Anterior cingulate cortex (tissue), 58 donors: ENCODE data around the gene ACVR1C.
"Not testable (repeated sequence)": the region's sequence is repeated elsewhere in the genome, so short reads cannot be mapped to it uniquely, and the experiment has no call there.

Experiments
- DNase-seq, 58 donors: peaks; one replicate each; lab custom pipeline; 2025; lab: John Stamatoyannopoulos, UW

The ACVR1C gene

DNA sequence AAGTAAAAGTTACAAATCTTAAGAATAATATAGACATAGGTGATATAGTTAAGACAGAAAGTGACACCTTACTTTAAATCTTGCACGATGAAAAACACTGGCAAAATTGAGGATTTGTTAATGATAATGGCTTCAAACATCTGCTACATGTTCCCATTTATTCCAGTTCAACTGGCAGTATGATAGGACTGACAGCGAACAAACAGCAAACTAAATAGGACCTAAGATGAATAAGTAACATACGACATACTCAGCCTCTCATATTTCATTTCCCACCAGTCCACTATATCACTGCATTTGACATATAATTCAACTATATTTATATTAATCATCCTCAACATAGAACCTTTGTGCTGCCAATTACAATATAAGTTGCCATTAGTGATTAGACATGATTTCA is 36.3 kb downstream of the ACVR1C start:
- DNase-seq, result no peak

DNA sequence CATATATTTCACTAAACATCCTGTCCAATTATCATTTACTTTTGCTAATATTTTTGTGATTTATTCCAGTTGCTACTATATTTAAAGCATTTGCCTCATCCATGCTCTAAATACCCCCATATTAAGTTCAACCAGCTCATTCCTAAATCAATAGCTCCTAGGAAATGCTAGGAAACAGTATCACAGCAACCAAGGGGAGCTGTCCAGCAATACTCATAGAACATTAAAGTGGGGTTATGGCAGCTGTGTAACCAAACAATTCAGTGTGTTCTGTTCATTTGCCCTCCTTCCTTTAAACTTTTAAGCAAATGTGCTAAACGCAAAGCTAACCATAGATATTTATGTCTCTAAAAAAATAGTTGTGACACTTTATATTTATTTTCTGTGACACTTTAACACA is 41.1 kb downstream of the ACVR1C start:
- no peak for DNase-seq

DNA sequence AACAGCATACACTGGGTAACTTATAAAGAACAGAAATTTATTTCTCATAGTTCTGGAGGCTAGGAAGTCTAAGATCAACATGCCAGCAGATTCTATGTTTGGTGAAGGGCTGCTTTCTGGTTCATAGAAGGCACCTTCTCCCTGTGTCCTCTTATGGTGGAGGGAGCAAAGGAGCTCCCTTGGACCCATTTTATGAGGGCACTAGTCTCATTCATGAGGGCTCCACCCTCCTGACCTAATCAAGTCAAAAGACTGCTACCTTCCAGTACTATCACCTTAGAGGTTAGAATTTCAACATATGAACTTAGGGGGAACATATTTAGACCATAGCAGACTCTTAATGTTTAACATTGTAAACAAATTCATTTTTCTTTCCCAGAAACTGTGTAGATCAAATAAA is 54.5 kb downstream of the ACVR1C start:
- DNase-seq, result no peak

DNA sequence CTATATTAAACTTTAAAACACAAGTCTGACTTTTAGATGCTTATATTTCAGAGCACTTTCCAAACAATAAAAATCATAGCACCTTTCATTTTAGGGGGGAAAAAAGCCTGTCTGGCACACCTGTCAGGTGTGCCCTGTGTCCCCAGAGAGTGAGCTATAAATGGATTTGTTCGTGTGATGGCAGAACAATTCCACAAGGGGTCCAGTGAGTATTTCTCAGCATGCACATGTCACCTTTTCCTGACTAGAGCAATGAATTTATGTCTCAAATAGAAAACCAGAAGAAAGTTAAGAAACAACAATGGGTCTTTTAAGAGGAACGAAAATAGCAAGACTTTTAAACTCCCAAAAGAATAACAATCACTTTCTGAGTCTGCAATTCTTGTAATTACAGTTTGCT is 55.9 kb downstream of the ACVR1C start:
- no peak for DNase-seq

DNA sequence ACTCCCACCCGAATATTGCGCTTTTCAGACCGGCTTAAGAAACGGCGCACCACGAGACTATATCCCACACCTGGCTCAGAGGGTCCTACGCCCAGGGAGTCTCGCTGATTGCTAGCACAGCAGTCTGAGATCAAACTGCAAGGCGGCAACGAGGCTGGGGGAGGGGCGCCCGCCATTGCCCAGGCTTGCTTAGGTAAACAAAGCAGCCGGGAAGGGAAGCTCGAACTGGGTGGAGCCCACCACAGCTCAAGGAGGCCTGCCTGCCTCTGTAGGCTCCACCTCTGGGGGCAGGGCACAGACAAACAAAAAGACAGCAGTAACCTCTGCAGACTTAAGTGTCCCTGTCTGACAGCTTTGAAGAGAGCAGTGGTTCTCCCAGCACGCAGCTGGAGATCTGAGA is 62.0 kb downstream of the ACVR1C start:
- not testable (repeated sequence) for DNase-seq

DNA sequence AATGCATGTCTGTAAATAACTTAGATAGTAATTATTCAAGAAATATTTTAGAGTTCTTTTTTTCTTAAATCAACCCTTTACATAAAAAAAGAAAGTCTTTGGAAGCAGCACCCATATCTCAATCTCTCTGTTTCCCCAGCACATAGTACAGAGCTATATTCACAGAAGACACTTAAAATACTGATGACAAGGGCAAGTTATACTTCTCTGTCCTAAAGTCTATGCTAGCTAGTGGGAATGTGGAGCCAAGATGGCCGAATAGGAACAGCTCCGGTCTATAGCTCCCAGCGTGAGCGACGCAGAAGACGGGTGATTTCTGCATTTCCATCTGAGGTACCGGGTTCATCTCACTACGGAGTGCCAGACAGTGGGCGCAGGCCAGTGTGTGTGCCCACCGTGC is 62.6 kb downstream of the ACVR1C start:
- DNase-seq, result not testable (repeated sequence)

DNA sequence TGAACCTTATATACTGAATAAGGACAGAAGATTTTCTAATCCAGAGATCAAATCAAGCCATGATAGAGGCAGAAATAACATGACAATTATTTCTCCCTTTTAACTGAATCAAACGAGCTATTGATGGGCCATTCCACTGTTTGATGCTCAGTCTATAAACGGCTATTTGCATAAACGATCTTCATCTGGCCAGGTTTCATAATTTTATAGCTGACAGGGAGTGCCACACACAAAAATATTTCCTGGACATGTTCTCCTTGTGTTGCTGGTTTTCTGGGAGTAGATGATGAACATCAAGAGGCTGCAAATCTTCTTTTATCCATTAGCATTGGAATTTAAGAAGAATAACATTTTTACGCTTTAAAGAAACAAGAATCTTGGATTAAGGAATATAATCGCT is 63.1 kb downstream of the ACVR1C start:
- no peak for DNase-seq

DNA sequence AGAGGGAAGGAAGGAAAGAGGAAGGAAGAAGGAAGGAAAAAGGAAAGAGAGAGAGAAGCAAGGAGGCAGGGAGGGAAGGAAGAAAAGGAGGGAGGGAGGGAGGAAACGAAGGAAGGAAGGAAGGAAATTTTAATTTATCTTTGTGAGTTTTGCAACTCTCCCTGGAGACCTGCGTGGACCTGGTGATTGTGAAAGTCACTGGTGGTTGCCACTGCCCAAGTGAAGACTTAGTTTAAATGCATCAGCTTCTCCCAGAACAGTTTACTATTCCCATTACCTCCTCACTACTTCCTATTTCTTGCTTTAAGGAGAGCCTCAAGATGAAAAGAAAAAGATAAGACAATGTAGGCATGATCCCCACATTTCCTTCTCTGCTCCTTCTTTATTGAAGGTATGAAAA is 68.8 kb downstream of the ACVR1C start:
- no peak for DNase-seq

DNA sequence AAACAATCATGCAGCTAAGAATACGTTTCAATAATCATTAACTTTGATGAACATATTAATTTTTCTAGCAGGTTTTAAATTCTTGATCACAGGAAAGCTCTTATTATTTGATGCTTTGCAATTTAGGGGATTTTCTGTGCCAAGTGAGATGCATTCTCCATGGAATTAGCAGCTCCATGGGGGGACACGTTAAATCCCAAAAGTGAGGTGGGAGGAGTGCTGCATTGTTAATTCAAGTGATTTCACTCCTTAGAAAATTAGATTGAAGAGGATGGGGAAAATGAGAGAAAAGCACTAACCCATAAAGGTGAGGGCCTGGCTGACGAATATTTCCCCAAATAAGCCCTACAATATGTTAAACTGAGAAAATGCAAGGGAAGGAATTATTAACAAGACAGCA is 69.2 kb downstream of the ACVR1C start:
- DNase-seq, result no peak

DNA sequence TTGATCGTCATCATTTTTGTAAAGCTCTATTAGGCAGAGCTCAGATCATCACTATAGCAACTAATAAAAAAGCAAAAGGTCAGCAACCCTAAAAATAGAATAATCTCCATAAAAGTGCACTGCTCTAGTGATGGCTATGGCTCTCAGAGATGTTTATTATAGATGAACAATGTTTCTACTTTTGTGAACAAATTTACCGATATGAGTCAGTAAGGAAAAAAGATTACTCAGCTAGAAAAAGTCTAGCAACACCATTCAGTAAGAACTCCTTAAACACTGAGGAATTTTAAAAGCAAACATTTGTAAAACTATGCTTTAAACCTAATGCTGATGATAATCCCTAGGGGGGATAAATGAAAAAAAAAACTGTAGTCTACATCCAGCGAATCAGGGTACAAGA is 69.6 kb downstream of the ACVR1C start:
- no peak for DNase-seq

DNA sequence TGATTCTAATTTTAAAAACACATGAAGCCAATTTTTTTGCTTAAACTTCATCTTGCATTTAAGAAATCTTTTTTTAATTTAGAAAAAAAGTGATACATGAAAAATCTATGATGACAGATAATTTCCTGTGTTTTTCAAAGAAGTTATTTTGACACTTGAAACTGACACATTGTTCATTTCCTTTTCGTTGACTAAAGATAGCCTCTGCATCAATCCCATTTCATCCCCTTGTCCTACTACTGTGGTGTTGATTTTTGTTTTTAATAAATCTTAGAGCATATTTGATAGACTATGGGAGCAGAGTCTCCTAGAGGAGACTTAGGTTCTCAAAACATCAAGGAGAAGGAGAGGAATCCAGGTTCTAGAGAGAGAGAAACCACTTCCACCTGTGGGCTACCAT is 70.9 kb downstream of the ACVR1C start:
- no peak for DNase-seq

DNA sequence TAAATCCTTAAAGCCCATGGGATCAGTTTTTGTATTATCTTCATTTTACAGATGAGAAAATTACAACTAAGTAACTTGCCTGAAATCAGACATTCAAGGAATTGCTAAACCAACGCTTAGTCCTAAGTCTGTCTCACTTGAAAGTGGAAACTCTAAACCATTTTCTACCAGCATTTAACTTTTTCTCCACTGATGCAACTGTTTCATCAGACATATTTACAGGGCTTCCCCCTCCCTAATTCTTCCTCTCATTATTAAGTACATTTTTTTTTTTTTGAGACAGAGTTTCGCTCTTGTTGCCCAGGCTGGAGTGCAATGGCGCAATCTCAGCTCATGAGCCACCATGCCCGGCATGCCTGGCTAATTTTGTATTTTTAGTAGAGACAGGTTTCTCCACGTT is 88.6 kb downstream of the ACVR1C start:
- no peak for DNase-seq

DNA sequence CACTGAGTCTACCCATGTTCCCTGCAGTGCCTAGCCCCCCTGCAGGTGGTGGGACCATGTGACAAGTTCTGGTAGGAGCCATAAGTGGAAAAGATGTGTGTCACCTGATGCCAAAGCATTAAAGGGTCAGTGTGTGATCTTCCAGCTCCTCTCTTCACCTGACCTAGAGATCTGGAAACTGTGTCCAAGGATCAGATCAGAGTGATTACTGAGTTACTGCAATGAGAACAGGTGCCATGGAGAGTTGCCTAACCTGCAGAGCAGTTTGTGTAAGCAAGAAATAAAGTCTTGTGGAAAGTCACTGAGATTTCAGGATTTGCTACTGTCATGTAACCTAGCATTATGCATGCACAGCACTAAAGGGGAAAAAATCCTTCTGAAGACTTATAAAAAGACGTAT is 90.6 kb downstream of the ACVR1C start:
- no peak for DNase-seq

DNA sequence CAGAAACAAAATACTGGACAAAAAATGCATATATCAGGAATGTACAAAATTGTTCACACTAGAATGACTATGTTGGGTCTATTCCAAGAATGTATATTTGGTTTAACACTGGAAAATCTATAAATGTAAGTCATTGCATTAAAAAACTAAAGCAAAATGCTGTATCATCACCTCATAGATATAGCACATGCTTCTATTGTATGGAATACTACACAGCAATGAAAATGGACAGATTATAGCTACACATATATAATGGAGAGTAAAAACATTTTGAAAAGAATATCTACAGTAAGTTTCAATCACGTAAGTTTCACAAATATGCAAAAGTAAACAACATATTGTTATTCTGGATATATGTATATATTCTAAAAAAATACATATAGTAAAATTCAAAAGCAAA is 91.8 kb downstream of the ACVR1C start:
- no peak for DNase-seq

DNA sequence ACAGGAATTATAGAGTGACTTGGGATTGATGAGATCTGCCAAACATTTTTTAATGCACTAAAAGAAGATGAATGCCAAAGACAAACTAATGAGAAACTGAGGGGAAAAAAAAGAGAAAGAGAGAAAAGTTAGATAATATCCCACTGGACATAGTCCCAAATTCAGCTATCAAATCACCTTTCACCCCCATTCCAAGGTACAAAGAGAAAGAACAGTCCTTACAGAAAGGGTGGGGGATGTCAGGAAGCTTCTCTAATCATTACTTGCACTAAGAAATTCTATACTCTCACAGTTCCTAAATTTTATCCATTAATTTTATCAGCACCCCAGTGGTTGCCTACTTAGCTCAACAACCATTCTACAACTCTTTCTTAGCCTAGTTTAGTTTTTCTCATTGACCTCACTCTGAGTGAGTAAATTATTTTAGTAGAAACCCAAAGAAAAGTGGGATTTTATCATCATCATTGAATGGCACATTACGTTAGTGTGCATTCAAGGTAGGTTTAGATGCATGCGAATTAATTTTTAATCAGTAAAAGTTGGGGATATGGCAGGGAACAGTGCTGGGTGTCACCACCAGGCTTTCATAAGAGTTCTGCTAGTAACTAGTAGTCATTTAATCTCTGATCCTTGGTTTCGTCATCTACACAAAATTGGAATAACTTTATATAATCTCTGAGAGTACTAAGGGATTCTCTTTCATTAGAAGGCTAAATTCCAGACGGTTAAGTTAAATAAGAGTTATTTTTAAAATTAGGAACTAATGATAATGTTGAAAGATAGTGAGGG is 99.5 kb downstream of the ACVR1C start:
- DNase-seq, result no peak

DNA sequence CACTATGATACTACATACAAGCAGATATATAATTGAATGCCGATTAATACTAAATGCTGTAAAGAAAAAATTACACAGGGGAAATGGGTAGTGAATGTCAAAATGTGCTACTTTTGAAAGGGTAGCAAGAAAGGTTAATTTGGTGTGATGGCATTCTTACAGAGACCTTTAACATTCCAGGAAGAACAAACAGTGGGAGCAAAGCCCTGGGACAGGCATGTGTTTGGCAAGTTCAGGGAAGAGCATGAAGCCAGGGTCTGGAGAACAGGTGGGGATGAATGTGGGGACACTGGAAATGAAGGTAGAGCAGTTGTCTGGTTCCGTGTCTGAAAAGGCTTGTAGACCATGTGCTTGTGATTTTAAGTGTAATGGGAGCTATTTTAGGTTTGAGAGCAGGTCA is 102.6 kb downstream of the ACVR1C start:
- DNase-seq, result no peak

DNA sequence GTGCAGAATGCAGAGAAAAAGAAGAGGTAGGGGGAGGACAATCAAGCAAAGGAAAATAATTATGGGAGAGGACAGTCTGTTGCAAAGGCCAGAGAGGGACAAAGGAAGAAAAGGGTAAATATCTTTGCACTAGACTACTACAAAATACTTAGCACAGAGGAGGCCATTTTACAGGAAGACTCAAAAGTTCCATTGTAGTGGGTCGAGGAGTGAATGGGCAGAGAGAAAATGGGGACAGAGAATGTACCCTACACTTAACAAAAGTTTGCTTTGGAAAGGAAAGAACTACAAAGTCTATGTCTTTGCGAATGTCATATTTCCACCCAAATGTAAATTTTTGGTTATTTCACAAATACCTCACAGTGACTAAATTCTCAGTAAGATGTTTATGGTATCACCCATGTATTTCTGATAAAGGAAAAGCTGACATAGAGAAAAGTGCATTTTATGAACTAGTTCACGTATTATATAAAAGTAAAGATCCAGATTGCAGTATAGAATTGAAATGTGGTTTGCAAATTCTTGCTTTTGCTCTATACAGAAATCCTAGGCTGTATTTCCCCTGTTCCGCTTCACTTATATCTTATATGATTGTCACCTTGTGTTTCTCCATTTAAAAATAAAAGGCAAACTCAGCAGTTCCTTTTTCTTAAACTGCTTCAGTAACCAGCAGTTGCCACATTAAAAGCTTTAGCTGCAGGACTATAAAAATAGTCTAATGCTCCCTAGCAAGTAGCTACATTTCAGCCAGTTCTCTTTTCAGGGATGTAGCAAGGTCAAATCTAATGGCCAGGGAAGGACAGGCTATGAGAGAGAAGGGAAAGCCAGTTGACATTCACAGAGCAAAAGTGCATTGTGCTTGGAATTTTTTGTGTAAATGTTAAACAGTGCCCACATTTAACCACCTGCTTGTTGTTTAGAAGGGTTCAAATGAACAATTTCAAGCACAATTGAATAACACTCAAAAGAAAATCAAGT is 105.1 kb downstream of the ACVR1C start:
- no peak for DNase-seq

DNA sequence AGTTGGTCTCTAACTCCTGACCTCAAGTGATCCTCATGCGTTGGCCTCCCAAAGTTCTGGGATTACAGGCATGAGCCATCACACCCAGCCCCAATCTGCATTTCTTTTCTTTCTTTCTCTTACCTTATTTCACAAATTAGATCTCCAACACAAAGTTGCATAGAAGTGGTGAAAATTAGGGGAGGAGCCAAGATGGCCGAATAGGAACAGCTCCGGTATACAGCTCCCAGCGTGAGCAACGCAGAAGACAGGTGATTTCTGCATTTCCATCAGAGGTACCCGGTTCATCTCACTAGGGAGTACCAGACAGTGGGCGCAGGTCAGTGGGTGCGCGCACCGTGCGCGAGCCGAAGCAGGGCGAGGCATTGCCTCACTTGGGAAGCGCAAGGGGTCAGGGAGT is 113.7 kb downstream of the ACVR1C start:
- not testable (repeated sequence) for DNase-seq

DNA sequence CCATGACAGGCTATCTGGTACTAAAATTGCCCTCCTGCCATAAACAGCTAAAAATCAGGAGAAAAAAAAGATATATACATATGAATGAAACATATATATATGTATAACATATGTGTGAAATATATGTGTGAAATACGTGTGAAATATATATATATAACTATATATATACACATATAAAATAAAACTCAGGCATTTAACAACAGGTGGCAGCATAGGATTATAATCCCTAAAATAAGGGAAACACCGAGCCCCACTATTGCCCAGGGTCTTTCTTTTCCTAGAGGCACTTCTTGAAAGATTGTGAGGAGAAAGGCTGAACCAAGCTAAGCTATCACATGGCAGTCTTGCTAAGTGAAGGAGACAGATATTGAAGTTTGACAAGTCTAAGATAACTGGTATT is 118.9 kb downstream of the ACVR1C start:
- no peak for DNase-seq

DNA sequence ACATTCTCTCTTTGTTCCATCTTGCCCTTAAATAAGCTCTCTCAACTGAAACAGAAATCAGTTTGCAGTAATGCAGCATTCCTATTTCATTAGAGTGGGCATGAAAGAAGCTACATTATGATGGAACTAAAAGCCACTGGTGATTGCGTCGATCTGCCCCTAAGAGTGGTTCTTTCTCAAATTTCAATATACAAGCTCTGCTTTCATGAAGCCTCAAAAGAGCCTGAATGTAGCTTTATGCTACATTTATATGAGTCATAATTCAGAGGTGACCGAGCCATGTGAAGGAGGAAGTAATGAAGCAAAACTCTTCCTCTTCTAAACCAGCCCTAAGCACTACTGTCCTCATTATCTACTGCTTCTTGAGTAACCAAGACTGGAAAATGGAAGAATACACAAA is 120.0 kb downstream of the ACVR1C start:
- no peak for DNase-seq

DNA sequence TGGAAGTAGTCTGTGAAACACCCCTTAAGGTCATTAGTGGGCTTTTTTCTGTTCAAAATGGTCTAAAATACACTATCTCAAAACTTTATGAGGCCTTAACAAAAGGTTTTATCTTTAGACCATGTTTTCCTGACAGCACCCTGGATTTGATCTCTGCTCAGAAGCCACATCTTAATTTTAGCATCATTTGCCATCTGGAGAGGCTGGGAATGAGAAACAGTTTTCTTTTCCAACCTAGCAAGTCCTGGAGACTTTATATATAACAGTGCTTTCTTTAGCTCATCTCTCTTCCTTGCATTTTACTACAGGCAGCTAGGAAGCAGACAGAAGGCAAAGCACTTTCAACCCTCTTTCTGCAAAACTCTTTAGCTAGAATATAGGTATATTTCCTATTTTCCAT is 122.1 kb downstream of the ACVR1C start:
- DNase-seq, result no peak

DNA sequence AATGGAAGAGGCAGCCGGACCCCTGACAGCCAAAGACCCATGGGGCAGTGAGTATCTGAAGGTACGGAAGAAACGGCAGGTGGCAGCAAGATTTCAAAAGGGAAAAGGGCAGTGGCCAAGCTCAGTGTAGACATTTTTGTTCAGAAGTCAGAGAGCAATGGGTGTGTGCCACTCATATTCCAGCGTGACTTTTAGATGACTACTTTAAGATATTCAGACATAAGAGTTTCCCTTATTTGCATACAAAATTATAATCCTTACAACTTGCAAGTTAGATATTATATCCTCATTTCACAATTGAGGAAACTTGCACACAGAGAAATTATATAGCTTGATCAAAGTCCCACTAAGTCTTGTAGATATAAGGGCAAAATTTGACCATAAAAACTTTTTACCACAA is 124.0 kb downstream of the ACVR1C start:
- DNase-seq, result no peak
